ENCODE measurements around the gene SFTPA2.
"Not testable (repeated sequence)": the region's sequence is repeated elsewhere in the genome, so short reads cannot be mapped to it uniquely, and the experiment has no call there.

SFTPA2 gene

DNA sequence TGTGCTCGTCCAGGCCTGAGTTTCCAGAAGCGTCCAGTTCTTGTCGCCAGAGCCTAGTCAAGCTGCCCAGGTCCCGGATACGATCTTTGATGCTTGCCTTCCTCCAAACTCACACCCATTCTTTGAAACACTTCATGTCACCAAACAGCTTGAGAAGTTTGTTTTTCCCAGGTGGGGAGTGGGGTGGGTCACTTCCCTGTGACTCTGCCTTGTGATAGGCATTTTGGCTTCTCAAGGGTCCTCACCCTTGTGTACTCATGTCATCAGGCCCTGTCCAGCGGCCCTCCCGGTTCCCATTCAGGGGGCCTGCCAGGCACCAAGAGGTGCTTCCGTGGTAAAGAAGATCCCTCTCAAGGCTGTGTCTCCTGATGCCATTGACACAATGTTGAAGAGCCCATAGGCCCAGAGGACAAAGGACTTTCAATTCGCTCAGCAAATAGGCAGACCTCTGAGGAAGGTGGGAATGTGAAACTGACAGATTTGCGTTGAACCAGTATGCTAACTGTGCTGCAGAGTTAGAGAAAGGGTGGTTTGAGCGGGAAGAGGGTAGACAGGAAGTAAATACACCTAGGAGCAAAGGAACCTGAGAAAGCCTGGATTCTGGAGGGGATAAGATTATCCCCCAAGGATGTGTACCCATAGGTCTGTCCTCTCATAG, 25.8 kb upstream of the SFTPA2 start:
- no peak overlapping the region for H2AFZ ChIP-seq (ENCODE audit: insufficient read depth, low read length, poor library complexity)
- H3K9me3 ChIP-seq (ENCODE audit: insufficient read depth, low read depth, low read length): no peaks in the 10 kb centered on the region
- H3K4me1 ChIP-seq (ENCODE audit: control insufficient read depth in 1 of 2, insufficient read depth in 2 of 2, low read length in 2 of 2): no peaks in the 10 kb centered on the region
- H3K36me3 ChIP-seq (ENCODE audit: control insufficient read depth in 1 of 2, insufficient read depth in 2 of 2, low read length in 2 of 2): no peaks in the 10 kb centered on the region
- no peaks in the 10 kb centered on the region for H3K79me1 ChIP-seq (ENCODE audit: low read length)
- no peak overlapping the region for H4K12ac ChIP-seq (ENCODE audit: low read depth, low read length)
- H2BK120ac ChIP-seq (ENCODE audit: insufficient read depth, low read length, poor library complexity): no peak overlapping the region
- H2AK5ac ChIP-seq (ENCODE audit: low read length): no peak overlapping the region
- no peak overlapping the region for H2BK5ac ChIP-seq (ENCODE audit: low read depth, low read length, poor library complexity)
- no peaks in the 10 kb centered on the region for H3K79me2 ChIP-seq (ENCODE audit: control insufficient read depth, insufficient read depth, low read length, poor library complexity)
- no peak overlapping the region for H4K8ac ChIP-seq (ENCODE audit: low read depth, low read length)
- no peak for DNase-seq
- H2BK12ac ChIP-seq (ENCODE audit: low read length): no peak overlapping the region
- no peak overlapping the region for H3K4ac ChIP-seq (ENCODE audit: low read depth, low read length)
- H3K4me3 ChIP-seq (ENCODE audit: low read depth, low read length): no peak overlapping the region
- no CpG with 5 or more reads among the region's 11 CpGs for WGBS (ENCODE audit: extremely low coverage, insufficient coverage, insufficient read length)
- no peak overlapping the region for H3K9ac ChIP-seq (ENCODE audit: low read length)
- no peak overlapping the region for H4K91ac ChIP-seq (ENCODE audit: low read depth, low read length)
- H3K27me3 ChIP-seq (ENCODE audit: insufficient read depth, low read length): no peaks in the 10 kb centered on the region
- no peak overlapping the region for H3K18ac ChIP-seq (ENCODE audit: low read length)
- H3K4me2 ChIP-seq (ENCODE audit: low read length): no peak overlapping the region
- H3K27ac ChIP-seq (ENCODE audit: low read depth, low read length): no peak overlapping the region
- H3K14ac ChIP-seq (ENCODE audit: low read length): no peak overlapping the region
- H3K23ac ChIP-seq (ENCODE audit: low read length): no peak overlapping the region

DNA sequence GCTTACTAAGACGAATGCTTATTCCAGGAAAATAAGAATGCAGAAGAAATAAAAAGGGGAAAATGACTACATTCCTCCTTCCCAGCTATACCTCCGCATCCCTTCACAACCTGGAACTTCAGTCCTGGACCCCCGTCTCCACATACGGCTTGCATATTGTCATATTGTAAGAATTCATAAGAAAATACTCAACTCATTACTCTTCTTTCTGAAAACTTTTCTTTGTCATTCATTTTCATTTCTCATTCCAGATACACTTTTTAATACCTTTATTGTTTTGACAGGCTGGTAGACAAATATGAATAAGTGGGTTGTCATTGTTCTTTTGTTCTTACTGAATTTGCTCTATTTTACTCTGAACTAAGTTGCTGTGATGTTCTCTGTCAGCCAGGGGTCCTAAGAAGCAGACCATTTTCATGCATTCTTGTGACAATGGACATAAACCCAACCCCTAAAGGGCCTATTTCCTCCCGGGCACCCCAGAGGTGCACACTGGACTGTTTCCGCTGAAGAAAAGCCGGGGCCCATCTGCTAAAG, 23.3 kb upstream of the SFTPA2 start:
- Histone ChIP-seq H3K23ac (ENCODE audit: low read length) (no peak overlapping the region), H2AK5ac (ENCODE audit: low read length) (no peak overlapping the region), H3K4me3 (ENCODE audit: low read depth, low read length) (no peak overlapping the region), H3K27ac (ENCODE audit: low read depth, low read length) (no peak overlapping the region), H4K8ac (ENCODE audit: low read depth, low read length) (no peak overlapping the region), H2AFZ (ENCODE audit: insufficient read depth, low read length, poor library complexity) (no peak overlapping the region), H2BK5ac (ENCODE audit: low read depth, low read length, poor library complexity) (no peak overlapping the region), H3K27me3 (ENCODE audit: insufficient read depth, low read length) (no peaks in the 10 kb centered on the region), H3K9me3 (ENCODE audit: insufficient read depth, low read depth, low read length) (no peaks in the 10 kb centered on the region), H3K4me1 (ENCODE audit: control insufficient read depth in 1 of 2, insufficient read depth in 2 of 2, low read length in 2 of 2) (no peaks in the 10 kb centered on the region), H3K79me2 (ENCODE audit: control insufficient read depth, insufficient read depth, low read length, poor library complexity) (no peaks in the 10 kb centered on the region), H3K18ac (ENCODE audit: low read length) (no peak overlapping the region), H3K4me2 (ENCODE audit: low read length) (no peak overlapping the region), H3K14ac (ENCODE audit: low read length) (no peak overlapping the region), H3K79me1 (ENCODE audit: low read length) (no peaks in the 10 kb centered on the region), H2BK120ac (ENCODE audit: insufficient read depth, low read length, poor library complexity) (no peak overlapping the region), H4K91ac (ENCODE audit: low read depth, low read length) (no peak overlapping the region), H3K9ac (ENCODE audit: low read length) (no peak overlapping the region), H3K4ac (ENCODE audit: low read depth, low read length) (no peak overlapping the region), H3K36me3 (ENCODE audit: control insufficient read depth in 1 of 2, insufficient read depth in 2 of 2, low read length in 2 of 2) (no peaks in the 10 kb centered on the region), H4K12ac (ENCODE audit: low read depth, low read length) (no peak overlapping the region), H2BK12ac (ENCODE audit: low read length) (no peak overlapping the region)
- no peak for DNase-seq
- no CpG with 5 or more reads among the region's 7 CpGs for WGBS (ENCODE audit: extremely low coverage, insufficient coverage, insufficient read length)

DNA sequence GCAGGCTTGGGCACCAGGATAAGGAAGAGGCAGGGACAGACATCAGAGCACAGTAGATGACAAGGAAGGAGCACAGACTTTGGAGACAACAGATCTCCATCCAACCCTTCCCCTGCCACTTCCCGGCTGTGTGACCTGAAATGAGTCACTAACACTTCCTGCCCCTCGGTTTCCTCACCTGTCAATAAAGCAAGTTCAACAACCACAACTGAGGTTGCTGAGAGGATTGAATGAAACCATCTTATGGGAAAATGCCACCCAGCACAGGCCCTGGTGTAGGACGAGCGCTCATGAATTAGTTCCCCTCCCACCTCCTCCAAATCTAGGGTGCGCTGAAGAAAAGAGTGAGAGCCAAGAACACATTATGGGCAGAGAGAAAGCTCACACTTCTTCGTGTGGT, 22.7 kb upstream of the SFTPA2 start:
- not testable (repeated sequence) for H4K8ac ChIP-seq (ENCODE audit: low read depth, low read length); H3K36me3 ChIP-seq (ENCODE audit: control insufficient read depth in 1 of 2, insufficient read depth in 2 of 2, low read length in 2 of 2); H3K4me3 ChIP-seq (ENCODE audit: low read depth, low read length); H2AFZ ChIP-seq (ENCODE audit: insufficient read depth, low read length, poor library complexity); H3K9me3 ChIP-seq (ENCODE audit: insufficient read depth, low read depth, low read length); H2BK120ac ChIP-seq (ENCODE audit: insufficient read depth, low read length, poor library complexity); H2AK5ac ChIP-seq (ENCODE audit: low read length); H4K12ac ChIP-seq (ENCODE audit: low read depth, low read length); H3K79me1 ChIP-seq (ENCODE audit: low read length); H3K4me2 ChIP-seq (ENCODE audit: low read length); H3K27me3 ChIP-seq (ENCODE audit: insufficient read depth, low read length); H4K91ac ChIP-seq (ENCODE audit: low read depth, low read length); H3K23ac ChIP-seq (ENCODE audit: low read length); H2BK12ac ChIP-seq (ENCODE audit: low read length); H3K14ac ChIP-seq (ENCODE audit: low read length); H3K18ac ChIP-seq (ENCODE audit: low read length); DNase-seq; H3K4me1 ChIP-seq (ENCODE audit: control insufficient read depth in 1 of 2, insufficient read depth in 2 of 2, low read length in 2 of 2); H3K27ac ChIP-seq (ENCODE audit: low read depth, low read length); H3K4ac ChIP-seq (ENCODE audit: low read depth, low read length); H3K9ac ChIP-seq (ENCODE audit: low read length); H3K79me2 ChIP-seq (ENCODE audit: control insufficient read depth, insufficient read depth, low read length, poor library complexity); H2BK5ac ChIP-seq (ENCODE audit: low read depth, low read length, poor library complexity)
- no CpG with 5 or more reads among the region's 6 CpGs for WGBS (ENCODE audit: extremely low coverage, insufficient coverage, insufficient read length)

DNA sequence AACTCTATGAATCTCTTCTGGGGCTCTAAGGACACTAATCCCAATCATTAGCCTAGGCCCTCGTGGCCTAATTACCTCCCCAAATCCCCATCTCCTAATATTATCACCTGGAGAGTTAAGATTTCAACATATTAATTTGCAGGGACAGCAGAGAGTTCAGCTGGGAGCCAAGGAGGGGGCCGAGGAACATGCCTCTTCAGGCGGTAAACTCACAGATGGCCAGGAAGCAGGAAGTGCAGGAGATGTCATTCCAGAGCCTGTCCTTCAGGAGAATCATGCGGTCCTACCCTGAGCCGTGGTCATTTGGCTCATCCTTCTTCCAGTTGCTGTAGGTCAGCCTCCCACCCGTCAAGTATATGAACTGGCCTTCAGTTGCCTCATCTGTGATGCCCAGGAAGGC, 21.9 kb upstream of the SFTPA2 start:
- no peak overlapping the region for H4K91ac ChIP-seq (ENCODE audit: low read depth, low read length)
- no peak overlapping the region for H3K4me2 ChIP-seq (ENCODE audit: low read length)
- H3K4me1 ChIP-seq (ENCODE audit: control insufficient read depth in 1 of 2, insufficient read depth in 2 of 2, low read length in 2 of 2): no peaks in the 10 kb centered on the region
- no peak overlapping the region for H2BK12ac ChIP-seq (ENCODE audit: low read length)
- no peak overlapping the region for H3K4ac ChIP-seq (ENCODE audit: low read depth, low read length)
- H3K9ac ChIP-seq (ENCODE audit: low read length): no peak overlapping the region
- WGBS (ENCODE audit: extremely low coverage, insufficient coverage, insufficient read length): no CpG with 5 or more reads among the region's 6 CpGs
- H2BK5ac ChIP-seq (ENCODE audit: low read depth, low read length, poor library complexity): no peak overlapping the region
- no peaks in the 10 kb centered on the region for H3K79me2 ChIP-seq (ENCODE audit: control insufficient read depth, insufficient read depth, low read length, poor library complexity)
- H2AK5ac ChIP-seq (ENCODE audit: low read length): no peak overlapping the region
- no peak overlapping the region for H2BK120ac ChIP-seq (ENCODE audit: insufficient read depth, low read length, poor library complexity)
- no peak for DNase-seq
- no peaks in the 10 kb centered on the region for H3K27me3 ChIP-seq (ENCODE audit: insufficient read depth, low read length)
- no peak overlapping the region for H4K12ac ChIP-seq (ENCODE audit: low read depth, low read length)
- no peak overlapping the region for H3K14ac ChIP-seq (ENCODE audit: low read length)
- no peak overlapping the region for H3K18ac ChIP-seq (ENCODE audit: low read length)
- no peaks in the 10 kb centered on the region for H3K9me3 ChIP-seq (ENCODE audit: insufficient read depth, low read depth, low read length)
- no peak overlapping the region for H2AFZ ChIP-seq (ENCODE audit: insufficient read depth, low read length, poor library complexity)
- no peak overlapping the region for H3K4me3 ChIP-seq (ENCODE audit: low read depth, low read length)
- no peaks in the 10 kb centered on the region for H3K36me3 ChIP-seq (ENCODE audit: control insufficient read depth in 1 of 2, insufficient read depth in 2 of 2, low read length in 2 of 2)
- H4K8ac ChIP-seq (ENCODE audit: low read depth, low read length): no peak overlapping the region
- no peak overlapping the region for H3K27ac ChIP-seq (ENCODE audit: low read depth, low read length)
- no peaks in the 10 kb centered on the region for H3K79me1 ChIP-seq (ENCODE audit: low read length)
- no peak overlapping the region for H3K23ac ChIP-seq (ENCODE audit: low read length)
